Measurements from ENCODE around the gene SULT1C3.

DNA sequence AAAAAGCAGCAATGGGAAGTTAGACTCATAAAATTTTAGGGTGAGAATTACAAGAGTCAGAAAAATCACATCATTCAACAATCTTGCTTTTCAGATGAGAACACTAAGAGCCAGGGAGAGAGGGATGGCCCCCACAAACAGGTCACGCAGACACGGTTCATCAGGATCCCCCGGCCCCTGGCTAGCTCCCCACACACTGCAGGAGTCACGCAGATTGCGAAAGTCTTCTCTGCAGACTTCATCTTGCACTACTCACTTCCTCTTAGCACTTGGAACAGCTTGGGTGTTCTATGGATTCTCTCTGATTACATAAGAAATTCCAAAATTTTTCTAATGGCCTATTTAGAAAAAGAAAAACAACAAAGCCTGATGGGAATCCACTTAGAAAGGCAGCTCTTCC, 27.3 kb downstream of the SULT1C3 start:
- no peak for TF ChIP-seq ZNF274 (IDR thresholded peaks at IDR 0.05; ENCODE audit: borderline replicate concordance, extremely low read depth, low read length)
- TF ChIP-seq TCF12 (IDR thresholded peaks at IDR 0.05; ENCODE audit: low read depth, low read length): no peak
- no peak for TF ChIP-seq RNF2 (IDR thresholded peaks at IDR 0.05; ENCODE audit: borderline replicate concordance, low read depth, low read length, missing control alignments, poor library complexity, severe bottlenecking)
- no peak for TF ChIP-seq CTCF (IDR thresholded peaks at IDR 0.05; ENCODE audit: control extremely low read depth in 1 of 3, insufficient read depth in 1 of 3, low read depth in 1 of 3, low read length in 3 of 3)
- no peak for TF ChIP-seq JUN (IDR thresholded peaks at IDR 0.05; ENCODE audit: low read depth, low read length)
- no peak for TF ChIP-seq USF2 (IDR thresholded peaks at IDR 0.05; ENCODE audit: low read length)
- no peak for TF ChIP-seq RAD21 (IDR thresholded peaks at IDR 0.05 in 1 of 2, conservative IDR thresholded peaks at IDR 0.05 in 1 of 2; ENCODE audit: low read depth in 2 of 2, low read length in 2 of 2)

Measured in H1 (cell line).